ENCODE data around the gene NTRK2. TPM values are rescaled to one million over a fixed set of nuclear protein-coding genes. Genes with fewer than 3 reads are reported as not detected.

Gene NTRK2
- total RNA-seq, 1 donor from 2014 or later: 0.36 TPM

- intact Hi-C loops (cut with micrococcal nuclease): no loop called here
These were observed 53.9 kb downstream of the NTRK2 start for GRCh38 chr9:84723426-84723825.

GRCh38 chr9:84731696-84732095 is 62.2 kb downstream of the NTRK2 start:
- intact Hi-C loops (cut with micrococcal nuclease): no loop called here

DNA sequence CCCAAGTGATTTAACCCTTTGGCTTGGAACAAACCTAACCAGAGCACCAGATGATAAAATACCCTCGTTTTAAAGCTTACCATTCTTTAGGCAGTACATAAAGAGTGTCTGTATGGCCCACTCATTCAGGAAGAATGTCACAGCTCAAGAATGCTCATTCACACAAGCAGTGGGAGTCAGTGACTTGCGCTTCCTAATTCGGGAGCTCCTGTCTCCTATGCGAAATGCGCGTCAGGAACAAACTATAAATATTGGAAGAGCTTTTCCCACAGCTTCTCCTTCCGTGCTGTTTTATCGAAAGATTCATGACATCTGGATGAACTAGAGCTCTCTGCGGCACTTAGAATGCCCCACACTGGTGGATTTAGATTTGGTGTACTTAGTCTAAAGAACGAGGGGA is 66.6 kb downstream of the NTRK2 start:
- intact Hi-C loops (cut with micrococcal nuclease): no loop called here

- intact Hi-C loops (cut with micrococcal nuclease): no loop called here
These were observed 67.0 kb downstream of the NTRK2 start for GRCh38 chr9:84736536-84736935.

- intact Hi-C loops (cut with micrococcal nuclease): no loop called here
These were observed 68.8 kb downstream of the NTRK2 start for GRCh38 chr9:84738353-84738752.

DNA sequence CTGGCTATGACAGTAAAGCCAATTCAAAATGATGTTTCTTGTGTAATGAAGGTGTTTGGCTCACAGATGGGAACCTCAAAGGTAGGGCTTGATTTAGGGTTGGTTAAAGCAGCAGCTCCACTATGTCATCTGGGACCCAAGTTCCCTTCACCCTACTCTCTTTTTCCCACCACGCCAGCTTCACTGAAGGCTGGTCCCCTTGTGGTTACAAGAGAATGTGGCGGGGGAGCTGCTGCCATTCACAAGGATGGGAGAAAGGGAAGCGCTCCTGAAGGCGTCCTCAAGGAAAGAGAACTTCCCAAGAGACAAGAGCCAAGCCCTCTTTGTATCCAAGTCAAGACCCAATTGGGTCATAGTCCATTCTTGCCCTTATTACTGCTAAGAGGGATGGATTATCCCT is 72.7 kb downstream of the NTRK2 start:
- intact Hi-C loops (cut with micrococcal nuclease): no loop called here

- intact Hi-C loops (cut with micrococcal nuclease): no loop called here
These were observed 74.7 kb downstream of the NTRK2 start for GRCh38 chr9:84744195-84744594.

GRCh38 chr9:84744726-84745125 is 75.2 kb downstream of the NTRK2 start:
- intact Hi-C loops (cut with micrococcal nuclease): no loop called here

DNA sequence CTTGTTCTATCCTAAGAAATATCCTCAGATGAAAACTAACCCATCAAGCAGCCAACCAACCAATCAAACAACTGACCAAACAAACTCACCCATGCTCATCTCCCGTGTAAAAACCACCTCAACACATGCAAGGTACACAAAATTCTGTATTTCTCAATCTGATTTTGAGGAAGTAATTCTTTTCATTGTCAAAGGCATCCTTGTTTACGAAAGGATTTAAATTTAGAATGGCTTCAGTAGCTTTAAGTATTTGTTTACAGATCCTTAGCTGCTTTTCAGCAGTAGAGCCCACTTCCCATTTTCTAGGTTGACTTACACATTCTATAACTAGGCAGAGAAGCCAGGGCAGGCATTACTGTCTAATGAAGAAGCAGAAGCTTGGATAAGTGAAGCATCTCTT is 78.6 kb downstream of the NTRK2 start:
- intact Hi-C loops (cut with micrococcal nuclease): no loop called here

DNA sequence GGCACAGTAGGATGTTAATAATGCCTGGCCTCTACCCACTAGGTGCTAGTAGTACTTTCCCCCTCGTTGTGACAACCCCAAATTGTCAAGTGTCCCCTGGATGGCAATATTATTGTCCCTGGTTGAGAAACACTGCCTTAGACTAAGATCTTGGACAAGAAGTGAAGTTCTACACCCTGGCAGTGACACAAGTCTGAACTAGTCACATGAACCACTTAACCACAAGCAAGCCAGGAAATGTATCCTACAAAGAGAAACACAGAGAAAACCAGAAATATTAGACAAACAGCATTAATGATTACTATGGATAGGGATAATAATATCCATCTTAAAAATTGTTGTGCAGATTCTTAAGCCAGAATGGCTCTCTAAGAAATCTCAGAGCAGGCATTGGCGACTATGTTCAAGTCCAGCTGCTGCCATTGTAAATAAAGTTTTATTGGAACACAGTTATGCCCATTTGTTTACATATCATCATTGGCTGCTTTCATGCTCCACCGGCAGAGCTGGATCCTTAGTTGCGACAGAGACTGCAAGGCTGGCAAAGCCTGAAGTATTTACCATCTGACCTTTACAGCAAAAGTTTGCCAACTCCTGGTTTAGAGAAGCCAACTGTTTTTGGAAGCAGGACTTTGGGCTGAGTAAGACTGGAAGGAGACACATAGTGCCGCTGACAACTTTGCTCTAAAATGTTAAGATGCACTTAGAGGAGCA is 80.8 kb downstream of the NTRK2 start:
- intact Hi-C loops (cut with micrococcal nuclease): no loop called here

DNA sequence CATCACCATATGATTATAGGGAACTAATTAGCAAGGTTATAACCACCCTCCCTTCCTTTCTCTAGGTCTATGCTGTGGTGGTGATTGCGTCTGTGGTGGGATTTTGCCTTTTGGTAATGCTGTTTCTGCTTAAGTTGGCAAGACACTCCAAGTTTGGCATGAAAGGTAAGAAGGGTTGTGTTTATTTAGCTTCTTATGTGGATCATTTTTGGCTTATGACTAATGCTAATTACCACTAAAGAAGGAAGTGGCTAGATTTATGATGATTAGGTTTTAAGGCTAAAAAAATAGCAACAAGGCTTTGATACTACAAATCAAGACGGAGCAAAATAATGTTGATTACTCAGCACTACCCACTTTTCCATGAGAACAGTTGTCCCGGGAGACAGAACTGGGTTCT is 82.4 kb downstream of the NTRK2 start:
- intact Hi-C loops (cut with micrococcal nuclease): loop anchor here (2.0 kb wide), 1 partner anchor 33 kb away; no protein-coding TSS in a partner anchor

DNA sequence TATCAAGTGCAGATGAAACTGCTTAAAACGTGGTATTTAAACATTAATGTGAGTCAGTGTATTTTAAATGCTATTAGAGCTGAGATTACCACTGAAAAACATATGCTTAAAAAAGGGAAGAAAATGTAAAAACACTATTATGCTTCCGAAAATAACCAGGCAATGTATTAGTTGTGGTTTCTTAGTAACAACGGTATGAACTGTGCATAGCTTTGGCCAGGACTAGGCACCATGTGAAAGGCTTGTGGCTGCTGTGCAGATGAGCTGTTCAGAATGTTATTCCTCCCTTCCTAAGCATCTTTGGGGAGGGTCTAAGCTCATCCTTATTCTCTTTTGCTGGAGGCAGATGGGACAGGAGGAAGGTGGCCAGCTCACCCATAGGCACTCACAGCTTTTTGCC is 84.9 kb downstream of the NTRK2 start:
- intact Hi-C loops (cut with micrococcal nuclease): no loop called here

DNA sequence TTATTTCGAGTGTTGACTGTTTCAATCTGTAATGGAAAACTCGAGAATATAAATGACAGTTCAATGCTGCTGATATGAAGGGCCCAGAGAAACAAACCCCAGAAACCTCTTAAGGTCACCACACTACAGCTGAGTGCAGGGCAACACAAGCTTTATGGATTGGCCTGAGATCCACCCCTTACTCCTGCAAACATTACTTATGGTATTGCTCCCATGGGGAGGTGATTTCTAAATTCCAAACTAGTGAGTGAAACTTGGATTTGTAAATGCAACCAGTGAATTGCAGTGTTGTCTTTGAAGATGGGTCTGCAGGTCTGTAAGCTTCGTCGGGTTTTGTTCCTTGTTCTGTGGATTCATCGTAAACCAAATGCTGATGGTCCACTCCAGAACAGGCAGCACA is 85.4 kb downstream of the NTRK2 start:
- intact Hi-C loops (cut with micrococcal nuclease): no loop called here

DNA sequence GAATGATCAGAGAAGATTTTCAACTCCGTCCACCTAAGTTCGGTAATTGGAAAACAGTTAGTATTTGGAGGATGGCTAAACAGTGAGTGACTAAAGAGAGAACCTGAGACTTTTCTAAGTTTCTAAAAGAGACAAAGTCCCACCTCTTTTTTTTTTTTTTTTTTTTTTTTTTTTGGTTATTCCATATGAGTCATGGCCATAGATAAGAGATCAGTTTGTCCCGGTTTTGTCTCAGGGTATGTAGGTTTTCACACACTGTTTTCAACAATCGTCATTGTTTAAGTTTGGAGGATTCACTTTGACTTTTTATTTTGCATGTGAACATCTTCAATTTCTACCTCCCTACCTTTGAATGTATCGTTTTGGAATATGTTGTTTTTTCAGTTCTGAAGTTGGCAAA is 85.9 kb downstream of the NTRK2 start:
- intact Hi-C loops (cut with micrococcal nuclease): no loop called here

- intact Hi-C loops (cut with micrococcal nuclease): no loop called here
These were observed 86.6 kb downstream of the NTRK2 start for GRCh38 chr9:84756171-84756570.

DNA sequence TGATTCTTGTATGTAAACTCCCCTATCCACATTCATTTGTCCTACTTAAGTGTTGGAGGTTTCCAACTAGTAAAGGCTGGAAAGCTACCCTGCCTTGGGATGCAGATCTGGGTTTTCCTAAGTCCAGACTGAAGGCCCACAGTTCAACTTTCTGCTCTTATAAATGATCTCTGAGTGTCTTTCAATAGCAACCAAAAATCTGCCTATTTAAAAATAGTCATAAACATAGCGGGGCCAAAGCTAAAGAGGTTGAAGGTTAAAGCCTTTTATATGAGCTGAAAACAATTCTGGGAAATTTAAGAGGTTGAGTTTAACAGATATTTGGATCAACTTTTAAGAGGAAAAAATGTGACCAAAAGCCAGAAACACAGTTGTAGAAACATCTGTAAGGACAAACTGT is 87.2 kb downstream of the NTRK2 start:
- intact Hi-C loops (cut with micrococcal nuclease): no loop called here

DNA sequence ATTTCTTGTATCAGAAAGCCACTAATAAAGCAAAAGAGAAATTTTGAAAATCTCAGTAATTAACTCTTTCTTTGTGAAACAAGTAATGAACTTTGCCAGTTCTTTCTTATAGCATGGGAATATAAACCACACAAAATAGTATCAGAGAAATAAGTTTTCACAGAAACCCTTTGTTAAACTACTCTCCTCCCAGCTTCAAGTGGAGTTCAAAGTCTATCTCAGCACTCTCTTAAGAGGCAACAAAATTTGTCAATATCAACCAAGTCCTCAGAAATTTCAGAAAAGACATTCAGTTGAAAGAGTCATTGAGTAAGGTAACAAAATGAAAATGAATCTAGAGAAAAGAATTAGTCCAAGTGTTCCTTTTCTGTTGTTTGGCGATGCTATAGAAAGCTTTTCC is 89.3 kb downstream of the NTRK2 start:
- intact Hi-C loops (cut with micrococcal nuclease): no loop called here

DNA sequence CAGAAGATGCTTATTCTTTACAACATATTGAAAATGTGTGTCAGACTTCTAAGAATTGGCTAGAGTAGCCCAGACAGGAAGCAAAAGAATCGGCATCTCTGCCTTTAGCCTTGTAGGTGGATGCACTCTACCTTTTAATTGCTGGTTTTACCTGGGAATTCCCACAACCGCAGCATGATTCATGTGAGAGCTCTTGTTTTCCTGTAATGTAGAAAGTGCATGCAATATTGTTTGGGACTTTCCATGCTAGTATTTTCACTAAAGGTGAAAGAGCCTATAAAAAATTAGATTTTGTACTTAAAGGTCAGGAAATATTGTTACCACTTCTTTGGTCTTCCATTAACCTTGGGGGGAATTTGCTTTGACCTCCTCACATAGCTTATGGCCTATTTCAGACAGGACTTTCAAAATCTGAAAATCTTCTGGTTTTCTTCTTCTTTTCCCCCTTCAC is 89.8 kb downstream of the NTRK2 start:
- intact Hi-C loops (cut with micrococcal nuclease): no loop called here

DNA sequence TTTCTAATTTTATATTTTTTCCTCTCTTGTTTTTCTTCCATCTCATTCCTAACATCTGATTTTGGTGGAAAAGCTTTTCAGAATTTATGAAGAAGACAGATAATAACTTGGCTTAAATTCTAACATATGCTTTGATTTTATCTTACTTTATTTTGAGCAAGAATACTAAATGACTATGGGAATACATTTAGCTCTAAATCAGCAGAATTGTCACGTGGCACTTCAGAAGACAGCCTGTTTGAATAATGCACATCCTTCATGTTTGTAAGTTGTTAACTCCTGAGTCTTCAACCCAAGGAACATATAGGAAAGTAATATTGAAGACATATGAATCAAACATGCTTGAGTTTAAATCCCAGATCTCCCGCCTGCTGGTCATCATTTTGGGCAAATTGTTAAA is 90.3 kb downstream of the NTRK2 start:
- intact Hi-C loops (cut with micrococcal nuclease): loop anchor here (2.0 kb wide), 1 partner anchor 51 kb away; no protein-coding TSS in a partner anchor

- intact Hi-C loops (cut with micrococcal nuclease): loop anchor here (2.0 kb wide), 1 partner anchor 52 kb away; no protein-coding TSS in a partner anchor
These were observed 91.7 kb downstream of the NTRK2 start for GRCh38 chr9:84761137-84761808.

- intact Hi-C loops (cut with micrococcal nuclease): no loop called here
These were observed 103.0 kb downstream of the NTRK2 start for GRCh38 chr9:84772511-84772910.

DNA sequence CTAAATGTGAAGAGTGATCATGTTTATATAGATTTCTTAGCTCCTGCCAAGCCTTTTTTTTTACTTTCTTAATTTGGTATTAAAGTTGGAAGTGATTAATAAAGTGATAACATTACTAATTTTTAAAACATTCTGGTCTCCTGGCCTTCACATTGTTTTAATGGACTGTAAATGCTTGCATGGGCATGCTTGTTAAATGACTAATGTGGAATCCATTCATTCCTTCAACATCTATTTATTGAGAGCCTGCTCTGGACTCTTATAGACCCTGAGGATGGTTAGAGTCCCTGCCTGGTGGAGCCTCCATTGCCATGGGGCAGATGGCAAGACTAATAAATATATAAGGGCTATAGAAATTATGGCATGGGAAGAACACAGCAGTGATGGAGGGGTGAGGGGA is 103.5 kb downstream of the NTRK2 start:
- intact Hi-C loops (cut with micrococcal nuclease): no loop called here
